DOHH2 (cell line): ENCODE results near the gene NMRK1.

Experiments used
- CTCF ChIP-seq: fragments of 200-600 bp; sonication (generic); IDR thresholded peaks from one replicate; pipeline ENCODE4 v1.5.1; 2014; ENCODE audit warnings: antibody characterized with exemption, mild to moderate bottlenecking, low read depth, low read length; ENCODE audit not compliant: poor library complexity, severe bottlenecking
- EZH2phosphoT487 ChIP-seq: fragments of 200-600 bp; sonication (generic); IDR thresholded peaks from 2 replicates; pipeline ENCODE4 v1.6.1; 2017; ENCODE audit warnings: borderline replicate concordance, mild to moderate bottlenecking, antibody characterized with exemption, low read length, moderate library complexity, mixed read lengths

GRCh38 chr9:75088646-75089372, 854 bp upstream of the NMRK1 start:
- no peak for TF ChIP-seq CTCF
- no peak for TF ChIP-seq EZH2phosphoT487
